ENCODE measurements around the gene QPRT.

QPRT gene

GRCh38 chr16:29736764-29737163 lies 57.8 kb downstream of the QPRT start:
- no peak for TF ChIP-seq CTCF (IDR thresholded peaks at IDR 0.05)

GRCh38 chr16:29737713-29738112 lies 58.7 kb downstream of the QPRT start:
- TF ChIP-seq CTCF (IDR thresholded peaks at IDR 0.05): no peak

DNA sequence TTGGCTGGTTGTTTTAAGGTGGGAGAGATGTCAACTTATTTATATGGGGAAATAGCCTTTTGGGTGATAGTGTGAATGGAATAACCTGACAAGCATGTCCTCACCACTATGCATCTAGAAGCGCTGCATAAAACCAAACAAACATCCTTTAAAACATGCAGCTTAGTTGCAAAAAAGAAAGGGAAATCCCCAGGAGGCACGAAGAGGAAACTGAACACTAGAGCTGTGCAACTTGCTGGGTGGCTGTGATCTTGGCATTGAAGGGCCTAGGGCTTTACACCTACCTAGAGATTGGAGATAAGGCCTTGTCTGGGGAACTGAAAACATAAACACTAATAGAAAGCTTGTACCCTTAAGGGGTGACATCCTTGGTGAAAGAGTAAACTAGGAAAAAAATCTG lies 59.5 kb downstream of the QPRT start:
- no peak for TF ChIP-seq CTCF (IDR thresholded peaks at IDR 0.05)

- no peak for TF ChIP-seq CTCF (IDR thresholded peaks at IDR 0.05)
These were observed 63.8 kb downstream of the QPRT start for GRCh38 chr16:29742683-29743275.

DNA sequence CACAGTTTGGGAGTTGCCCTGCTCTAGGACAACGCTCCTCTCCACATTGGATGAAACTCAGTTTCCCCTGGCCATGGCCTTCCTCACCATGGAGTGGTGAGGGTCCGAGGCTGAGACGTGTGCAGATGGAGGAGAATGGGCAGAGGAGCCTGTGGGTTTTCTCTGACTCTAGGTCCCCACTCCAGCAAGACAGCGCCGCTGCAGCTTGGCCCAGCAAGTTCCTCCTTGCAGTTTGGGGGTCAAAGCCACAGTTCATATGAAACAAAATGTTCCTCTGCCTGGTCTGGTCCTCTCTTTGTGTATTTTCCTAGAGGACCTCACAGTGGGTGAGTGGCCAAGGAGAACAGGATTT lies 64.5 kb downstream of the QPRT start:
- TF ChIP-seq CTCF (IDR thresholded peaks at IDR 0.05): no peak

- TF ChIP-seq CTCF (IDR thresholded peaks at IDR 0.05): no peak
These were observed 65.0 kb downstream of the QPRT start for GRCh38 chr16:29743827-29744531.

GRCh38 chr16:29744541-29745101 lies 65.6 kb downstream of the QPRT start:
- TF ChIP-seq CTCF (IDR thresholded peaks at IDR 0.05): no peak

Data from LNCAP (cell line).